ENCODE results near the gene FMNL3. TPM values are rescaled to one million over a fixed set of nuclear protein-coding genes. Genes with fewer than 3 reads are reported as not detected.
"Not testable (repeated sequence)": the region's sequence is repeated elsewhere in the genome, so short reads cannot be mapped to it uniquely, and the experiment has no call there.

Gene FMNL3
- total RNA-seq, 1 experiment from 2014 or later = 16.4 TPM

DNA sequence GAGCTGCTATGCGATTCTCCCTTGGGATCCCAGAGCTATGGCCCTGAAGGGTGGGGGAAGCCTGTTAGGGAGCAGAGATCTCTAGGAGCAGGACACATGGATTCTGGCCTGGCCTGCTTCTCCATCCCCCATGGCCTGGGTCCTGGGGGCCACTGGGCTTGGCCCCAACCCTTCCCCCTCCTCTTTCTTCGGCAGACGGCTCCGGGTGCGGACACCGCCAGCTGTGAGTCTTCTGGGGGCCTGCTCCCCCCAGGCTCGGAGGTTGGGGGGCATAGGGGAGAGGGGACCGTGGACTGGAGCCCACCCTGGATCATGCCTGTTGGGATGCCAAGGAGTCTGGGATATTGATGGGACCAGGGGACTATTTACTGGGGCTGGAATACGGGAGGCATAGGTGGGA is 74.8 kb downstream of the FMNL3 start:
- no peak for DNase-seq (ENCODE audit: low spot score)

DNA sequence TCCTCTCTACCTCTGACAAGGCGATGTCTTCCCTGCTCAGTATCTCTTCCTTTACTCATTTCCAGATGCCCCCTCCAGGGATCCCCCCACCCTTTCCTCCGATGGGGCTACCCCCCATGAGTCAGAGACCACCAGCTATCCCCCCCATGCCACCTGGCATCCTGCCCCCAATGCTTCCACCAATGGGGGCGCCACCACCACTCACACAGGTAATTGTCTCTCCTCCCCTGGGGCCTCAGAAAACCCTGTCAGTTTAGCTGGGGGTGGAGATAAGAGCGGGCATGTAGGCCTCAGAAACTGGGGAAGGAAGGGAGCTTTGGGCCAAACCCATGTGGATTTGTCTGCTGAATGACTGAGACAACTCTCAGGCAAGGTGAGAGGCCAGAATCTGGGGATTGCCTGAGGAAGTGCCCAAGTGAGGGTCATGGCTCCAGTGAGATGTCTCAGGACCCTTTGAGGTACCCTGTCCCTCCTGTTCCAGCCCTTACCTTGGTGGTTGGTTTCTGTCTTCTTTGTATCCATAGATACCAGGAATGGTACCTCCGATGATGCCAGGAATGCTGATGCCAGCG is 75.8 kb downstream of the FMNL3 start:
- DNase-seq (ENCODE audit: low spot score) = no peak

DNA sequence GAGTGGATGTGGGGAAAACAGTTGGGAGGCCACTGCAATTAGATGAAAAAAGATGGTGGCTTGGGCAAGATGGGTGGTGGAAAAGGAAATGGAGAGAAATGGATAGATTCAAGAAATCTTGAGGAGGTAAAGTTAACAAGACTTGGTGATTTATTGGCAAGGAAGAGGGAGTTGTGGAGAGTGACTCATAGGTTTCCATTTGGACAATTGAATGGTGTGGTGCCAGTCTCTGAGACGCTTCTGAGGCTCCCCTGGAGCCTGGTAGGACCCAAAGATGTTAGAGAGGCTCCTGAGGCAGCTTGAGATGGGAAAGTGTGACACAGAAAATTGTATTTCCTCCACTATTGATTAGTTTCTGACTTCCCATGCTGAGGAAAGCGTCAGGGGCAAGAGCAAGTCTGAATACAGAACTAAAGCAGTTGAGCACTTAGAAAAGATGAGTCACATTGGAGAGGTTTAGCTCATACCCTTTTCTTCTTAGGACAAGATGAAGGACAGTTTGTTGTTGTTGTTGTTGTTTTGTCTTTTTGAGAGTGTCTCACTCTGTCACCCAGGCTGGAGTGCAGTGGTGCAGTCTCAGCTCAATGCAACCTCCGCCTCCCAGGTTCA is 79.3 kb downstream of the FMNL3 start:
- DNase-seq (ENCODE audit: low spot score) = peak; percentile 80

DNA sequence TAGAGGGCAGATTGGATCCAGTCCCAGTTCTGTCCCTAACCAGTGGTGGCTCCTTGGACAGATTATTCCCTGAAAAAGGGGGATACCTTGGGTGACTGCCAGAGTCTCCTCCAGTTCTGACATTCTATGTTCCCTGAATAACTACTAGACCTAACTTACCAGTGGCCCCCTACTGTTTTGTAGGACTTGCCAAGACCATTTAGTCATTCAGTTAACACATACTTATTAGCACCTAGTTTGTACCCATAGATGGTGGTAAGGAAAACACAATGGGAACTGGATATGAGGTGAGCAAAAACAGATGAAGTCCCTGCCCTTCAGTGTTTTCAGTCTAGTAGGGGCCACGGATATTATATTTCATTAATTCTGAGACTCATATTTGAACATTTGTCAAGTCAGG is 80.4 kb downstream of the FMNL3 start:
- no peak for DNase-seq (ENCODE audit: low spot score)

GRCh38 chr12:49626169-49626835 is 80.9 kb downstream of the FMNL3 start:
- DNase-seq (ENCODE audit: low spot score) = no peak

DNA sequence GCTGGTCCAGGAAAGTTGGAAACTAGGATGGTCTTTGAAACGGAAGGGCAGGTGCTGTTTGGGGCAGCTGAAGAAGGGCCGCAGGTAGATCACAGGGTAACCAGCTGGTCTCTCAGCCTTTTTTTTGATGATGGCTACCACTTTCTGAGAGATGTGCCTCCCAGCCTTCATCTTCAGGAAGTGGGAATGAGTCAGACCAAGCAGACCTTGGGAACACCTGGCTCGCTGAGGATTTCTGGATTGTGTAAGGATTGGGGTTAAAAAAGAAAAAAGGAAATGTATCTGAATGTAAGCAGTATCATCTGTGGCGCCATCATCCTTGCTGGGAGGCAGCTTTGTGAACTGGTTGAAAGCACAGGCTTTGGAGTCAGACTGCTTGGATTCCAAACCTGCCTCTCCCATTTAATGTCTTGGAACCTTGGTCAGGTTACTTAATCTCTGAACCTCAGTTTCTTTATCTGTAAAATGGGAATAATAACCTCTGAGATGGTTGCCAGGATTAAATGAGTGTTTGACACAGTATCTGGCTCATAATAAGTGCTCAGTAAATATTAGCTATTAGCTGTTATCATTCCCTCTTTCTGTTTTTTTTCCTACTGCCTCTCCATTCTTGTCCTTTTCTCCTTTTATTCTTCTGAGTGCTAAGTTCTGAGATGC is 82.2 kb downstream of the FMNL3 start:
- DNase-seq (ENCODE audit: low spot score) = peak; percentile 82

GRCh38 chr12:49623142-49623904 is 83.9 kb downstream of the FMNL3 start, which contains the start of gene PRPF40B:
PRPF40B (plus strand) TSS chr12:49623561; CDS start chr12:49623591, 30 bp downstream.
- peak; percentile 56 for DNase-seq (ENCODE audit: low spot score)

DNA sequence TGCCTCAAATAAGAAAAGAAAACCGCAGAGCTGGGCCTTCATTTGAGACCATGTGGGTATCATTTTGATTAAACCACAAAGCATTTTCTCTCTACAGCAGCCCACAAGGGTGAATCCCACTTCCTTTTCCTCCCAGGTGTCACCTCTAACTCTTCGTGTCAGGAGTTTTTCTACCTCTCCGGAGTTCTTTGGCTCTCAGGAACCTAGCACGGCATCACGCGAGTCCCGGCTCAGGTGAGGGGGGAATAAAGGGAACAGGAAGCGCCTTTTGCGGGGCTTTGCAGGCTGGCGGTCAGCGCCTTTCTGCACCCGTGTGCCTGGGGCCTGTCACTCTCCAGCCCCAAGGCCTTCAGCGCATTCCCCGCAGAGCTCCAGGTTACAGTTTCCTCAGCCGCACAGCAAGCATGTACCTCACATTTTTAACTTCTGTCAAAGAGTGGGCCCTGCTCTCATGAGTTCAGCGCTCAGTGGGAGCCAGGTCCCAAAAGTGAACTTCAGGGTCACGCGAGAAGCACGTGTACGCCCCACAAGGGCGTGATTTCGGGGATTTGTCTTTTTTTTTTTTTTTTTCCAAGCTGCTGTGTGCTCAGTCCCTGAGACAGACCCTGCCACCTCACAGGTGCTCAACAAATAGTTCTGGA is 84.6 kb downstream of the FMNL3 start:
- no peak for DNase-seq (ENCODE audit: low spot score)

GRCh38 chr12:49621651-49622500 is 85.3 kb downstream of the FMNL3 start:
- DNase-seq (ENCODE audit: low spot score) = no peak

DNA sequence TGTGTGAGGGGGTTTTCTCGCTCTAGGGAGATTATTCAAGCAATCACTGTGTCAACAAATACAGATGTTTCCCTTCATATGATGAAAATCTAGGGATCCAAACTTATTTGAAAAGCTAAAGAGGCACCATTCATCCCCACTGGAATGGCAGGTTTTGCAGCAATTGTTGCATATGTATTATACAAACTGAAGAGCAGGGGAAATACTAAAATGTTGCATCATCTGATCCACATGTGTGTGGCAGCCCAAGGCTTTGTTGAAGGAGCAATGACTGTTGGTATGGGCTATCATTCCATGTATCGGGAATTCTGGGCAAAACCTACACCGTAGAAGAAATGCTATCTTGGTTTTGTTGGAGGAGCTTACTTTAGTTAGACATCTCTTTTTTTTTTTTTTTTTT is 87.9 kb downstream of the FMNL3 start:
- no peak for DNase-seq (ENCODE audit: low spot score)

- no peak for DNase-seq (ENCODE audit: low spot score)
These were observed 88.6 kb downstream of the FMNL3 start for GRCh38 chr12:49618576-49618975.

- no peak for DNase-seq (ENCODE audit: low spot score)
These were observed 90.5 kb downstream of the FMNL3 start for GRCh38 chr12:49616533-49617219.

DNA sequence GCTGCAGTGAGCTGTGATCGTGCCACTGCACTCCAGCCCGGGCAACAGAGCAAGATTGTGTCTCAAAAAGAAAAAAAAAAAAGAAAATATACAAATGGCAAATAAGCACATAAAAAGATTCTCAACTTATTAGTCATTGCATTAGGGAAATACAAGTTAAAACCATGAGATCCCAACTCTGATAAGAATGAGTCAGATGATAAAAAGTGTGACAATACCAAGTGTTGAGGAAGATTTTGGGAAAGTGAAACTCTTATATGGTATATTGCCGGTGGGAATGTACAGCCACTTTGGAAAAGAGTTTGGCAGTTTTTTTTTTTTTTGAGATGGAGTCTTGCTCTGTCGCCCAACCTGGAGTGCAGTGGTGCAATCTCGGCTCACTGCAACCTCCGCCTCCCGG is 91.5 kb downstream of the FMNL3 start:
- peak; percentile 57 for DNase-seq (ENCODE audit: low spot score)

DNA sequence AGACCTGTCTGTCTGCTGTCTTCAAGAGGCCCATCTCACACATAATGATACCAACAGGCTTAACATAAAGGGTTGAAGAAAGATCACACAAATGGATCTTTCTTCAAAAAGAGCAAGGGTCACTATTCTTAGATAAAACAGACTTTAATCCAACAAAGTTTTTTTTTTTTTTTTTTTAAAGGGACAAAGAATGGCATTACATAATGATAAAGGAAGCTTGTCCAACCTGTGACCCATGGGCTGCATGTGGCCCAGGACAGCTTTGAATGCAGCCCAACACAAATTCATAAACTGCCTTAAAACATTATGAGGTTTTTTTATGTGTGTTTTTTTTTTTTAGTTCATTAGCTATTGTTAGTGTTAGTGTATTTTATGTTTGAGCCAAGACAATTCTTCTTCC is 95.0 kb downstream of the FMNL3 start:
- no peak for DNase-seq (ENCODE audit: low spot score)

GRCh38 chr12:49610785-49611184 is 96.4 kb downstream of the FMNL3 start:
- not testable (repeated sequence) for DNase-seq (ENCODE audit: low spot score)

- no peak for DNase-seq (ENCODE audit: low spot score)
These were observed 97.4 kb downstream of the FMNL3 start for GRCh38 chr12:49609875-49610154.

GRCh38 chr12:49609059-49609874 is 97.9 kb downstream of the FMNL3 start:
- DNase-seq (ENCODE audit: low spot score) = no peak

DNA sequence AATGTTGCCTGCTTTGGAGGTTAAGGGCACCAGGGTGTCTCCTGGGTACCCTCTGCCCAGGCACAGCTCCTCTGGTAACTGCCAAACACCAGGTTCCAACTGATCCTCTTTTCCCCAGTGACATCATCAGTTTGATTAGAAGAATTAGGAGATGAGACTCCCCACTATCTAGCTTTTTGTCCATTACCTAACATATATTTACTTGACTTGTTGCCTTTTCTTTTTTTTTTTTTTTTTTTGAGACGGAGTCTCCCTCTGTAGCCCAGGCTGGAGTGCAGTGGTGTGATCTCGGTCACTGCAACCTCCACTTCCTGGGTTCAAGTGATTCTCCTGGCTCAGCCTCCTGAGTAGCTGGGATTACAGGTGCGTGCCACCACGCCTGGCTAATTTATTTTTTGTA is 101.7 kb downstream of the FMNL3 start, which contains the start of gene FAM186B:
Gene FAM186B, minus strand, starts transcription at position 101 of the 400 bp plus-strand sequence. CDS start 162 bp downstream, outside the sequence.
- not testable (repeated sequence) for DNase-seq (ENCODE audit: low spot score)

GRCh38 chr12:49604856-49605255 is 102.3 kb downstream of the FMNL3 start:
- no peak for DNase-seq (ENCODE audit: low spot score)

Measured in A172 (cell line).